Measurements from ENCODE around the gene STAM. TPM values are rescaled to one million over a fixed set of nuclear protein-coding genes. Genes with fewer than 3 reads are reported as not detected.

The STAM gene
- polyA plus RNA-seq, 1 experiment = 22.0 TPM

DNA sequence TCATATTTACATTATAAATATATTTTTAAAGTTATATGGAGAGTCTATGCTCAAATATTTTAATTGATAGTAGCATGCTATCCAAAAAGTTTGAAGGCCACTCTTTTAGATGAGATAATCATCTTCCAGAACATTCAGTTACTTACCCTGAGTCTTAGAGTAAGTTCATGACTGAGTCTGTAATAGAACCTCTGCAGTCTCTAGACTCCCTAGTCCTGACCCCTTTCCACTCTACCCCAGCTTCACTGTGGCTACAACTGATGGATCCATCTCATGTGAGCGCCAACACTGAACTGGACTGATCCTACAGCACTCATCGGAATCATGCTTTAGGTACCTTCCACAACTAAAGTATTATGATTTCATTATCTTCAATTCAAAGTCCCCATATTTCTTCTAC lies 36.9 kb upstream of the STAM start:
- DNase-seq (ENCODE audit: low read depth) = no peak
- no peaks in the 10 kb centered on the region for H3K27me3 ChIP-seq (ENCODE audit: control insufficient read depth, insufficient read depth, low read length)
- ChIA-PET CTCF (interaction anchor here (1.4 to 2.4 kb wide), 4 partner anchors 14 to 267 kb away, joined by 3 to 14 read pairs (median 12); no protein-coding TSS in a partner anchor), POLR2A (no interaction called here)
- TF ChIP-seq, protein P1, sequence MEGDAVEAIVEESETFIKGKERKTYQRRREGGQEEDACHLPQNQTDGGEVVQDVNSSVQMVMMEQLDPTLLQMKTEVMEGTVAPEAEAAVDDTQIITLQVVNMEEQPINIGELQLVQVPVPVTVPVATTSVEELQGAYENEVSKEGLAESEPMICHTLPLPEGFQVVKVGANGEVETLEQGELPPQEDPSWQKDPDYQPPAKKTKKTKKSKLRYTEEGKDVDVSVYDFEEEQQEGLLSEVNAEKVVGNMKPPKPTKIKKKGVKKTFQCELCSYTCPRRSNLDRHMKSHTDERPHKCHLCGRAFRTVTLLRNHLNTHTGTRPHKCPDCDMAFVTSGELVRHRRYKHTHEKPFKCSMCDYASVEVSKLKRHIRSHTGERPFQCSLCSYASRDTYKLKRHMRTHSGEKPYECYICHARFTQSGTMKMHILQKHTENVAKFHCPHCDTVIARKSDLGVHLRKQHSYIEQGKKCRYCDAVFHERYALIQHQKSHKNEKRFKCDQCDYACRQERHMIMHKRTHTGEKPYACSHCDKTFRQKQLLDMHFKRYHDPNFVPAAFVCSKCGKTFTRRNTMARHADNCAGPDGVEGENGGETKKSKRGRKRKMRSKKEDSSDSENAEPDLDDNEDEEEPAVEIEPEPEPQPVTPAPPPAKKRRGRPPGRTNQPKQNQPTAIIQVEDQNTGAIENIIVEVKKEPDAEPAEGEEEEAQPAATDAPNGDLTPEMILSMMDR (IDR thresholded peaks at IDR 0.05; ENCODE audit: insufficient read depth, low read depth, low read length) = no peak
- no peak overlapping the region for H3K4me3 ChIP-seq (ENCODE audit: low read depth, low read length)
- no peaks in the 10 kb centered on the region for H3K36me3 ChIP-seq (ENCODE audit: control insufficient read depth, insufficient read depth, low read length)

DNA sequence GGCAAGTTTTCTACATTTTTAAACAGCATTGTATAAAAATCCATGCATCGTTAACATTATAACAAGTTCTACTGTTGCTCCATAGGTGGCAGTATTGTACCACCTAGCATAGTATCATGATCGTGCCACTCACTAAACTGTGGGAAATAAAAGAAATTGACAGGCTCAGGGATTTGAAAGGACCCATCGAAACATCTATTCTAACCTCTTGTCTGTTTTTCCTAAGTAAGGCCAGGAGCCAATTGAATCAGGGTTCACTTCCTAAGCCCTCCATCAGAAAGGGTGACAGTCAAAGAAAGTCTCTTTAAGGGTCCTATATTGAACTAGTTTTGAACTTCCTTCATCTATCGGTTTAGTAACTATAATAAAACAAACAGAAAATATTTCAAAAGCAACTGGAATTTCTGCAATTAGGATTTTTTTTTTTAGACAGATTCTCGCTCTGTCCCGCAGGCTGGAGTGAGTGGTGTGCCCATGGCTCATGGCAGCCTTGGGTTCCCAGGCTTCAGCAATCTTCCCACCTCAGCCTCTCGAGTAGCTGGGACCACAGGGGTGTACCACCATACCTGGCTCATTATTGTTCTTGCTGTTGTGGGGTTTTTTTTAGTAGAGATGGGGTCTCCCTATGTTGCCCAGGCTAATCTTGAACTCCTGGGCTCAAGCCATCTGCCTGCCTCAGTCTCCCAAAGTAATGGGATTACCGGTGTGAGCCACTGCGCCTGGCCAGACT lies 36.2 kb upstream of the STAM start:
- no peak for DNase-seq (ENCODE audit: low read depth)
- H3K4me3 ChIP-seq (ENCODE audit: low read depth, low read length) = no peak overlapping the region
- H3K27me3 ChIP-seq (ENCODE audit: control insufficient read depth, insufficient read depth, low read length) = no peaks in the 10 kb centered on the region
- no peaks in the 10 kb centered on the region for H3K36me3 ChIP-seq (ENCODE audit: control insufficient read depth, insufficient read depth, low read length)
- ChIA-PET CTCF (interaction anchor here (0.8 to 2.4 kb wide), 8 partner anchors 8 to 136 kb away, joined by 3 to 11 read pairs (median 3); partner anchors contain the start of gene HACD1), POLR2A (interaction anchor here (0.6 kb wide), 1 partner anchor 260 kb away, joined by 4 read pairs; no protein-coding TSS in a partner anchor)
- TF ChIP-seq, protein P1 (IDR thresholded peaks at IDR 0.05; ENCODE audit: insufficient read depth, low read depth, low read length) = peak; percentile 79

DNA sequence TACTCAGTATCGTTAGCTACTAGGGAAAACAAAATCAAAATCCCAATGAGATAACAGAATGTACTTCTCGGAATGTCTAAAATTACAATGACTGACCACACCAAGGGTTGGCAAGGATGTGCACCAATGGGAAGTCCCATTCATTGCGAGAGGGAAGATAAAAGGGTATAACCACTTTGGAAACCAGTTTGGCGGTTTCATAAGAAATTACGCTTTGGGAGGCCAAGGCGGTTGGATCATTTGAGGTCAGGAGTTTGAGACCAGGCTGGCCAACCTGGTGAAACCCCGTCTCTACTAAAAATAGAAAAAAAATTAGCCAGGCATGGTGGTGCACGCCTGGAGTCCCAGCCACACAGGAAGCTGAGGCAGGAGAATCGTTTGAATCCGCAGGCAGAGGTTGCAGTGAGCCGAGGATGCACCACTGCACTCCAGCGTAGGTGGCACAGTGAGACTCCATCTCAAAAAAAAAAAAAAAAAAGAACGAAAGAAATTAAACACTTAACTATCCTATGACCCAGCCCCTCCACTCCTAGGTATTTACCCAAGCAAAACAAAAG lies 34.4 kb upstream of the STAM start:
- ChIA-PET POLR2A (no interaction called here), CTCF (interaction anchor here (0.7 to 1.3 kb wide), 2 partner anchors 105 to 598 kb away, joined by 4 read pairs; no protein-coding TSS in a partner anchor)
- no peaks in the 10 kb centered on the region for H3K36me3 ChIP-seq (ENCODE audit: control insufficient read depth, insufficient read depth, low read length)
- TF ChIP-seq, protein P1 (IDR thresholded peaks at IDR 0.05; ENCODE audit: insufficient read depth, low read depth, low read length) = no peak
- H3K27me3 ChIP-seq (ENCODE audit: control insufficient read depth, insufficient read depth, low read length) = no peaks in the 10 kb centered on the region
- no peak overlapping the region for H3K4me3 ChIP-seq (ENCODE audit: low read depth, low read length)
- DNase-seq (ENCODE audit: low read depth) = no peak

DNA sequence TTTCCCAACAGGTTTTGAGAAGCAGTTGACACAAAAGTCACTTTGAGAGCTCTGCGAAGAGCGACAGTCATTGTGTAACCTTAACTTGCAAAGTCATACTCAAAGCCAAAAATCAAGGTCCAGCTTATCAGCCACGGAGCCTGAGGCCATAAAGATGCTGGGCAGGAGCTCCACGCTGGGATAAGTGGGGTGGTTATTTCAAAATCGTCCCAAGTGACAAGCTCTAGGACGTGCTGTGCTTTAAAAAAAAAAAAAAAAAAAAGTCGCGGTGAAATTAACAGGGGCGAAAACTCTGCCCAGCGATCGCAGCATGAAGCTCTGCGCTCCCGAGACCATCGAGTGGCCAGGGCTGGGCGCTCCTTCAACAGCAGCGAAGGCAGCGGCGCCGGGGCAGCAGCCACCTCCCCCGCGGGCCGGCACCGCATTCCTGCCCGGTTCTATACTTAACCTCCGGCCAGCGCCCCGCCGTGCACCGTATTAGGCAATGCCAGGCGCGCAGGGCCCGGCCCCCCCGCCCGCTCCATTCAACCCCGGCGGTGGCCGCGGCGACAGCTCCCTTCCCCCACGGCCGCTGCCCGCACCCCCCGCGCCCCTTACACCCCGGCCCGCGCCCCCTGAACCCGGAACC lies 27.4 kb upstream of the STAM start:
- DNase-seq (ENCODE audit: low read depth) = no peak
- TF ChIP-seq, protein P1 (IDR thresholded peaks at IDR 0.05; ENCODE audit: insufficient read depth, low read depth, low read length) = no peak
- Histone ChIP-seq H3K36me3 (ENCODE audit: control insufficient read depth, insufficient read depth, low read length) (no peaks in the 10 kb centered on the region), H3K27me3 (ENCODE audit: control insufficient read depth, insufficient read depth, low read length) (no peaks in the 10 kb centered on the region), H3K4me3 (ENCODE audit: low read depth, low read length) (peak overlapping the region; percentile 82)
- ChIA-PET POLR2A (interaction anchor here (0.6 to 0.7 kb wide), 5 partner anchors 42 to 593 kb away, joined by 3 to 15 read pairs (median 7); no protein-coding TSS in a partner anchor), CTCF (interaction anchor here (0.9 to 1.7 kb wide), 4 partner anchors 8 to 622 kb away, joined by 3 to 6 read pairs (median 4); partner anchors contain the start of gene STAM)

Measured in BJ (cell line).